NCI-H345 treated with DMSO at 0.1 percent for 48 hours (cell line): ENCODE data around the gene TSPO2.

Experiments
- DNase-seq: peaks from one replicate; lab custom pipeline; 2025; ENCODE audit not compliant: unreplicated experiment; lab: John Stamatoyannopoulos, UW

TSPO2 gene

GRCh38 chr6:41074692-41075436 lies 32.6 kb downstream of the TSPO2 start:
- DNase-seq, result no peak

- DNase-seq, result no peak
Measured at GRCh38 chr6:41075651-41076626, 33.7 kb downstream of the TSPO2 start.

GRCh38 chr6:41077536-41077935 lies 35.3 kb downstream of the TSPO2 start:
- no peak for DNase-seq

GRCh38 chr6:41078101-41078500 lies 35.8 kb downstream of the TSPO2 start:
- DNase-seq, result no peak

- no peak for DNase-seq
Measured at GRCh38 chr6:41079080-41079479, 36.8 kb downstream of the TSPO2 start.

- no peak for DNase-seq
Measured at GRCh38 chr6:41080621-41081020, 38.4 kb downstream of the TSPO2 start.

GRCh38 chr6:41083072-41083471 lies 40.8 kb downstream of the TSPO2 start:
- DNase-seq, result no peak

- DNase-seq, result no peak
Measured at GRCh38 chr6:41085182-41085581, 42.9 kb downstream of the TSPO2 start.

GRCh38 chr6:41088451-41088850 lies 46.2 kb downstream of the TSPO2 start:
- DNase-seq, result no peak

- DNase-seq, result no peak
Measured at GRCh38 chr6:41090841-41091761, 48.8 kb downstream of the TSPO2 start.

GRCh38 chr6:41092421-41093140 lies 50.3 kb downstream of the TSPO2 start:
- no peak for DNase-seq

GRCh38 chr6:41093729-41094128 lies 51.5 kb downstream of the TSPO2 start:
- DNase-seq, result no peak
